ENCODE results near the gene UBR2.

DNA sequence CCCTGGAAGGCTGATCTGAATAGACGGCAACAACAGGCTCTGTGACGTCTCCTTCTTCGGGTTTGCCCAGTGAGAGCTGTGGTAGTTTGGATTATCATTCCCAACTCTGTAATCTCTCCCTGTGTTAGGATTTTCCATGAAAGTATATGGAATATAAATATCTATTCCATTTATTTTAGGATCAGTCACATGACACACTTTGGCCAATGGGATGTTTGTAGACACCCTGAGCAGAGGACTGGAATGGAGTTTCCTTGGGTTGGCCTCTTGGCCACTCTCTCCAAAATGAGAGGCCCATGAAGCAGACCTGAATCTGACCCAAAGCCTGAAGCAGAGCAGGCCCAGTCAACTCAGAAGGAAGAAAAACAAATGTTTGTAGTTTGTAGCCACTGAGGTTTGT, 37.2 kb upstream of the UBR2 start:
- TF ChIP-seq, protein P1, sequence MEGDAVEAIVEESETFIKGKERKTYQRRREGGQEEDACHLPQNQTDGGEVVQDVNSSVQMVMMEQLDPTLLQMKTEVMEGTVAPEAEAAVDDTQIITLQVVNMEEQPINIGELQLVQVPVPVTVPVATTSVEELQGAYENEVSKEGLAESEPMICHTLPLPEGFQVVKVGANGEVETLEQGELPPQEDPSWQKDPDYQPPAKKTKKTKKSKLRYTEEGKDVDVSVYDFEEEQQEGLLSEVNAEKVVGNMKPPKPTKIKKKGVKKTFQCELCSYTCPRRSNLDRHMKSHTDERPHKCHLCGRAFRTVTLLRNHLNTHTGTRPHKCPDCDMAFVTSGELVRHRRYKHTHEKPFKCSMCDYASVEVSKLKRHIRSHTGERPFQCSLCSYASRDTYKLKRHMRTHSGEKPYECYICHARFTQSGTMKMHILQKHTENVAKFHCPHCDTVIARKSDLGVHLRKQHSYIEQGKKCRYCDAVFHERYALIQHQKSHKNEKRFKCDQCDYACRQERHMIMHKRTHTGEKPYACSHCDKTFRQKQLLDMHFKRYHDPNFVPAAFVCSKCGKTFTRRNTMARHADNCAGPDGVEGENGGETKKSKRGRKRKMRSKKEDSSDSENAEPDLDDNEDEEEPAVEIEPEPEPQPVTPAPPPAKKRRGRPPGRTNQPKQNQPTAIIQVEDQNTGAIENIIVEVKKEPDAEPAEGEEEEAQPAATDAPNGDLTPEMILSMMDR (conservative IDR thresholded peaks at IDR 0.05) = no peak
- no peak for TF ChIP-seq EZH2 (IDR thresholded peaks at IDR 0.05; ENCODE audit: low read depth)

All from PC-9 (cell line).